HepG2 (cell line): ENCODE data around the gene BANP. TPM values are rescaled to one million over a fixed set of nuclear protein-coding genes. Genes with fewer than 3 reads are reported as not detected.

Experiments used
- ATAC-seq: fragments of 200-7000 bp; cut with Tn5 transposase; 3 replicates; pipeline ENCODE4 v1.9.1; 2020; ENCODE audit warnings: mild to moderate bottlenecking, moderate library complexity
- BruUV-seq: library from RNA; stranded (reverse); fragments of 400-500 nt; replicated peaks from 2 replicates; lab custom pipeline; 2021; lab: Mats Ljungman, UMichigan
- CTCF ChIA-PET: fragments of 300-600 bp; formaldehyde crosslinking; extraction: SDS; loops from one replicate; lab custom pipeline; 2021; ENCODE audit warnings: low total read pairs, inconsistent platforms, low intra/inter-chr PET ratio; lab: Yijun Ruan, JAX
- POLR2A ChIA-PET: fragments of 350-600 bp; sonication (Branson Sonifier 250); formaldehyde crosslinking; loops from one replicate; lab custom pipeline; 2020; ENCODE audit warnings: antibody characterized with exemption, inconsistent platforms; lab: Yijun Ruan, JAX
- DNase-seq: peaks from one replicate; pipeline ENCODE4 v3.0.0-alpha.2; 2015; ENCODE audit warnings: low spot score
- FAIRE-seq: peaks from 3 replicates; lab custom pipeline; 2011; peaks lifted over from hg19 to GRCh38; lab: Jason Lieb, UNC
- H2AFZ ChIP-seq: one replicate; pipeline ENCODE4 v1.6.1; 2011; ENCODE audit warnings: low read length, inconsistent platforms
- H3K27ac ChIP-seq: fragments of 300-600 bp; 3 replicates; pipeline ENCODE4 v1.8.0; 2011; ENCODE audit warnings: mixed run types, mild to moderate bottlenecking, mixed read lengths, low read length, inconsistent platforms; ENCODE audit not compliant: insufficient read depth; ENCODE audit errors: extremely low read length
- H3K27me3 ChIP-seq, 2 experiments: fragments of 200-600 bp in 1 of 2; 2 replicates in 1 of 2; 3 replicates in 1 of 2; pipeline versions ENCODE4 v1.6.0 to v1.8.0; 2011; ENCODE audit warnings: low read length in 2 of 2, mild to moderate bottlenecking in 2 of 2, moderate library complexity in 2 of 2, inconsistent platforms in 1 of 2; ENCODE audit not compliant: insufficient read depth in 2 of 2, control insufficient read depth in 1 of 2
- H3K36me3 ChIP-seq, 2 experiments: fragments of 200-600 bp in 1 of 2; replicated peaks in 1 of 2; 2 replicates in 1 of 2; 3 replicates in 1 of 2; pipeline versions ENCODE4 v1.5.1 to v1.8.0; 2011; ENCODE audit warnings: low read length in 2 of 2, inconsistent platforms in 1 of 2; ENCODE audit not compliant: insufficient read depth in 2 of 2, control insufficient read depth in 1 of 2
- H3K4me1 ChIP-seq: 2 replicates; pipeline ENCODE4 v1.5.1; 2012; ENCODE audit warnings: low read length, inconsistent platforms; ENCODE audit not compliant: insufficient read depth
- H3K4me2 ChIP-seq: 2 replicates; pipeline ENCODE4 v1.6.0; 2011; ENCODE audit warnings: low read depth, low read length, inconsistent platforms
- H3K4me3 ChIP-seq, 3 experiments: fragments of 200-600 bp in 1 of 3; sonication (generic), shearing (Covaris generic) in 1 of 3; replicated peaks in 1 of 3; 2 replicates each; pipeline ENCODE4 v1.5.1; 2011 to 2016; ENCODE audit warnings: low read length in 3 of 3, inconsistent platforms in 2 of 3, low read depth in 2 of 3, mild to moderate bottlenecking in 2 of 3, control low read depth in 1 of 3, mixed read lengths in 1 of 3; ENCODE audit not compliant: insufficient read depth in 1 of 3
- H3K79me2 ChIP-seq: one replicate; pipeline ENCODE4 v1.6.1; 2011; ENCODE audit warnings: low read length, inconsistent platforms; ENCODE audit not compliant: insufficient read depth
- H3K9ac ChIP-seq: 2 replicates; pipeline ENCODE4 v1.6.0; 2011; ENCODE audit warnings: mild to moderate bottlenecking, low read depth, low read length, inconsistent platforms; ENCODE audit not compliant: insufficient read depth
- H3K9me3 ChIP-seq: 2 replicates; pipeline ENCODE4 v1.5.1; 2012; ENCODE audit warnings: mild to moderate bottlenecking, low read length
- H4K20me1 ChIP-seq: 2 replicates; pipeline ENCODE4 v1.6.0; 2011; ENCODE audit warnings: inconsistent platforms, mild to moderate bottlenecking, low read length, moderate library complexity; ENCODE audit not compliant: insufficient read depth
- HDAC1 ChIP-seq: sonication (generic); formaldehyde crosslinking; IDR thresholded peaks from 2 replicates; pipeline ENCODE4 v1.5.1; 2020; ENCODE audit warnings: mild to moderate bottlenecking, missing genetic modification reagents
- MAFK ChIP-seq, 2 experiments: IDR thresholded peaks in 1 of 2; conservative IDR thresholded peaks in 1 of 2; 2 replicates each; pipeline ENCODE4 v1.6.1; 2011; ENCODE audit warnings: improper control_type of control experiment in 2 of 2, low read length in 2 of 2
- MED8 ChIP-seq: sonication (generic); formaldehyde crosslinking; IDR thresholded peaks from 2 replicates; pipeline ENCODE4 v1.8.1; 2023; ENCODE audit warnings: mild to moderate bottlenecking, missing genetic modification reagents; ENCODE audit not compliant: insufficient replicate concordance
- MTA1 ChIP-seq: sonication (generic); formaldehyde crosslinking; IDR thresholded peaks from 2 replicates; pipeline ENCODE4 v1.4.0; 2020; ENCODE audit warnings: missing genetic modification reagents, mild to moderate bottlenecking, borderline replicate concordance
- NFYC ChIP-seq: IDR thresholded peaks from 2 replicates; pipeline ENCODE4 v1.6.1; 2016; ENCODE audit warnings: missing genetic modification reagents, missing compliant biosample characterization
- ZNF614 ChIP-seq: IDR thresholded peaks from 2 replicates; pipeline ENCODE4 v1.6.1; 2018; ENCODE audit warnings: missing biosample characterization, missing genetic modification reagents, inconsistent platforms, borderline replicate concordance
- ZSCAN9 ChIP-seq: IDR thresholded peaks from 2 replicates; pipeline ENCODE4 v1.6.1; 2016; ENCODE audit warnings: borderline replicate concordance
- WGBS: methylation state at CpG from one replicate; pipeline ENCODE4 v1.1.6; 2017; ENCODE audit warnings: low lambda C conversion rate; 5-methylcytosine and 5-hydroxymethylcytosine counted together
- in situ Hi-C: cut with HindIII; loops from 2 replicates; pipeline ENCODE4 v1.10.0; 2017; ENCODE audit warnings: low pct_unique_long_range_greater_than_20kb; ENCODE audit not compliant: extremely low pct_ligation_motif_present
- intact Hi-C: fragments of 100-400 bp; cut with micrococcal nuclease; formaldehyde crosslinking; loops from one replicate; pipeline ENCODE4 v1.10.0; 2022; ENCODE audit not compliant: unreplicated experiment
- polyA plus RNA-seq, 8 experiments: library from polyadenylated mRNA; depleted of rRNA in 3 of 8; stranded (reverse) in 7 of 8; unstranded in 1 of 8; fragments of >200 nt; fragmentation: Illumina TruSeq in 4 of 8; extraction: Trizol in 4 of 8; gene quantifications; 2 replicates each; pipeline versions ENCODE4 v1.2.1 to v1.2.3, GENCODE V29; 2011 to 2016; ENCODE audit warnings: low read depth in 4 of 8, missing spikeins in 1 of 8, mixed read lengths in 1 of 8; ENCODE audit not compliant: insufficient read depth in 1 of 8
- total RNA-seq, 5 experiments: library from RNA; depleted of rRNA; stranded (reverse); fragments of >200 nt; fragmentation: Illumina TruSeq; extraction: Trizol; gene quantifications; 2 replicates each; pipeline ENCODE4 v1.2.3, GENCODE V29; 2016; ENCODE audit warnings: low read depth in 1 of 5
- TF ChIP-seq, protein P1 (sequence below): sonication (generic); formaldehyde crosslinking; conservative IDR thresholded peaks from 2 replicates; pipeline ENCODE4 v1.8.0; 2022; ENCODE audit warnings: low read depth, missing genetic modification reagents

BANP gene
- total and polyA plus RNA-seq, 2 of the 13 experiments (the other 11 are each of a cell fraction or from before 2014, with no cell fraction given), result 20.2 to 23.8 TPM

DNA sequence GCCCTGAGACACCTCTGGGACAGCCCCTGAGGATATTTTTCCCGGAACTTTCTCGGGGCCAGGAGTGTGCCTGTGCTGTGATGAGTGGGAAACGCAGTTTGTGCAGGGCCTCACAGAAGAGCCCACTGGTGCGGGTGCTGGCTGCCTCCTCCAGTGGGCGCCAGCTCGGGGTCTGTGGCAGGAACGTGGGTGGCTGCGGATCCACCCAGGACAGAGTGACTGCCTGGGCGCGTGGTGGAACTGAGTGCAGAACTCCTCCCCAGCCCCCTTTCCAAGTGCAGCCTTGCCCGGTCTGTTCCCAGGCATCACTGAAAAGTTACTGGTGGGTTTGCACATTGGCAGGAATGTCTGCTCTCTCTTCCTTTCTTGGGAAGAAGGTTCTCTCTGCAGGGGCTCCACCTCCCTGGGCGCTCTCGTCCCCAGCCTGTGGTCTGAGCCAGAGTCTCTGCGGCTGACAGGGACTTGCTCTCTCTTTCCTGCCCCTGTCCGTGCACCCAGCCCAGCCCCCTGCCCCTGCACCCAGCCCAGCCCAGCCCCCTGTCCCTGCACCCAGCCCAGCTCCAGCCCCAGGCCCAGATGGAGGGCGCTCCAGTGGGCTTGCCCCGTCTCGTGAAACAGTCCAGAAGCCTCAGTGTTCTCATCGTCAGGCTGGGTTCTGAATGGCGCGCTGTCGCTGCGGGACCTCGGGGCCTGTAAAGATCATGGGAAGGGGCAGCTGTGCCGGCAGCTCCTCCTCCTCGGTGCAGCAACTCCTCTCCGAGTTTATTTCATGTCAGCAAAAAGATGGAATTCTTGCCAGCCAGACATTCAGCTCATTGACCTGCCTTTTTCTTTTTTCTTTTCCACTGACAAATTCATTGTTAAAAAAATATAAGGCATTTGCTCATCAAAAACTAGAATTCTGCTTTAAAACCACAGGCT is 117.5 kb downstream of the BANP start (continued):
- TF ChIP-seq HDAC1 (CRISPR knock-in tag) (no peak), MAFK (conservative IDR thresholded peaks at IDR 0.05 in 1 of 2, IDR thresholded peaks at IDR 0.05 in 1 of 2; ENCODE audit: low read length in 2 of 2) (peak; percentile 56 to 64), ZNF614 (CRISPR knock-in tag) (no peak)
- TF ChIP-seq, protein P1, sequence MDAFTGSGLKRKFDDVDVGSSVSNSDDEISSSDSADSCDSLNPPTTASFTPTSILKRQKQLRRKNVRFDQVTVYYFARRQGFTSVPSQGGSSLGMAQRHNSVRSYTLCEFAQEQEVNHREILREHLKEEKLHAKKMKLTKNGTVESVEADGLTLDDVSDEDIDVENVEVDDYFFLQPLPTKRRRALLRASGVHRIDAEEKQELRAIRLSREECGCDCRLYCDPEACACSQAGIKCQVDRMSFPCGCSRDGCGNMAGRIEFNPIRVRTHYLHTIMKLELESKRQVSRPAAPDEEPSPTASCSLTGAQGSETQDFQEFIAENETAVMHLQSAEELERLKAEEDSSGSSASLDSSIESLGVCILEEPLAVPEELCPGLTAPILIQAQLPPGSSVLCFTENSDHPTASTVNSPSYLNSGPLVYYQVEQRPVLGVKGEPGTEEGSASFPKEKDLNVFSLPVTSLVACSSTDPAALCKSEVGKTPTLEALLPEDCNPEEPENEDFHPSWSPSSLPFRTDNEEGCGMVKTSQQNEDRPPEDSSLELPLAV, result no peak

DNA sequence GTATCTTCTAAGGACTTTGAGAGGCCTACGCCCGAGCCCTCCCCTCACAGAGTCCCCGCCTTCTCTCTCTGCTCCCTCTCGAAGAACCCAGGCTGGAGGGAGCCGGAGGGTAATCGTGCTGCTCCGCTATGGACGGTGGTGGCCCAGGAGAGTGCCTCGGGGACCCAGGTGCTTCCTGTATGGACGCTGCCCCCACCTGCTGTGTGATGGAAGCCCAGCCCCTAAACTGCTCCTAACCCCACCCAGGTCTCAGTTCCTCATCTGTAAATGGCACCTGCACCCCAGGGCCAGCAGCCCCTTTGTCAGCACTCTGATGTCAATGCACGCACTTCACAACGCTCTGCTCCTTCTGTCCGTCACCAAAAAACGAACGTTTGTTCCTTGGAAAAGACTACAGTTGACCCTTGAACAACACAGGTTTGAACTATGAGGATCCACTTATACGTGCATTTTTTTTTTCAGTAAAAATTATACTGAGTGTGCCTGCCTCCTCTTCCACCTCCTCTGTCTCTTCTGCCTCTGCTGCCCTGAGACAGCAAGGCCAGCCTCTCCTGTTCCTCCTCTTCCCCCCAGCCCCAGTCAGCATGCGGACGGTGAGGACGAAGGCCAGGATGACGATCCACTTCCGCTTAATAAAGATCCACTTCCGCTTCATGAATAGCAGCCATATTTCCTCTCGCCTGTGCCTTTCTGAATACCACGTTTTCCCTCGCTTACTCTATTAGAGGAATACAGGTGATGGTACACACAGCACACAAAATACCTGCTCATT is 118.3 kb downstream of the BANP start:
- H3K4me3 ChIP-seq, result no peak overlapping the region
- peaks cover 19 to 35% of the 10 kb centered on the region in 2 experiments; a peak in 4 of 5 replicates for H3K36me3 ChIP-seq
- H3K4me1 ChIP-seq, result no peaks in the 10 kb centered on the region
- no peak overlapping the region for H3K4me2 ChIP-seq
- H3K9me3 ChIP-seq, result no peaks in the 10 kb centered on the region
- no peak overlapping the region for H2AFZ ChIP-seq
- no peak overlapping the region for H3K27ac ChIP-seq
- H3K27me3 ChIP-seq, result no peaks in the 10 kb centered on the region
- no peak for TF ChIP-seq MED8 (CRISPR knock-in tag)
- TF ChIP-seq NFYC (CRISPR knock-in tag), result no peak
- no peak for TF ChIP-seq MTA1 (CRISPR knock-in tag)
- no peak for TF ChIP-seq ZSCAN9 (CRISPR knock-in tag)
- ChIA-PET POLR2A (no interaction called here), CTCF (no interaction called here)
- in situ Hi-C loops (no loop called here), intact Hi-C loops (no loop called here)
- 94% methylated on average over 24 of the region's 25 CpGs for WGBS
- ATAC-seq (no peak), FAIRE-seq (no peak), DNase-seq (no peak)
- no peaks in the 10 kb centered on the region for H4K20me1 ChIP-seq
- H3K79me2 ChIP-seq, result no peaks in the 10 kb centered on the region
- no peak overlapping the region for H3K9ac ChIP-seq
- no TSS peak for BruUV-seq
